Measurements from ENCODE around the gene LIMCH1. TPM values are rescaled to one million over a fixed set of nuclear protein-coding genes. Genes with fewer than 3 reads are reported as not detected.

LIMCH1 gene
- total RNA-seq, 1 donor from 2014 or later, result 257 TPM

DNA sequence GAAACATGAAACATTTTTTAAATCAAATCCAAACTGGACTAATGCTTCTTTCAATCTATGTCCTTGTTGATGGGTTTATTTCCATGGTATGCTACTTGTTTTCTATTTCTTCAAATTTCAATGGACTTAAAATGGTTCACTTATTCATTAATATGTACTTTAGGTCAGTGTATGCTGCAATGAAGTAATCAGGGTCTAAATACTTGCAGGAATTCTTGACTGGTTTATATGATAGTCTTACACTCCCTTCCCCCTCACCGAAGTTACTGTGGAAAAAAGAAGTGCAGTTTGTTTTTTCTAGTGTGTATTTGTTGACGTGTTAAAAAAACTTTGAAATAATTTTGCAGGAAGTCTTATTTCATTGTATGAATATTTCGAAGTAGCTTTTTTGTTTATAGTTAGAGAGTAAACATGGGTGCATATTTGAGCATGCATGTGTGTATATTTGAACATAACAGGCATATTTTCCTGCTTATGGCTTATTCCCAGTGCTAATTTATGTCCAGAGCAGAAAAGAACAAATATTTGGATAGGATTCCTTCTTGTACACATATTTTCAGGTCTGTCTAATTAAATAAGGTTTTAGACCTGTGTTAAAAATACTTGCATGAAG is 65.0 kb downstream of the LIMCH1 start:
- peaks cover 15% of the 10 kb centered on the region for H3K36me3 Mint-ChIP-seq (ENCODE audit: low read depth, unreplicated experiment)
- H3K27ac Mint-ChIP-seq (ENCODE audit: unreplicated experiment), result no peak overlapping the region
- TF ChIP-seq, protein P1, sequence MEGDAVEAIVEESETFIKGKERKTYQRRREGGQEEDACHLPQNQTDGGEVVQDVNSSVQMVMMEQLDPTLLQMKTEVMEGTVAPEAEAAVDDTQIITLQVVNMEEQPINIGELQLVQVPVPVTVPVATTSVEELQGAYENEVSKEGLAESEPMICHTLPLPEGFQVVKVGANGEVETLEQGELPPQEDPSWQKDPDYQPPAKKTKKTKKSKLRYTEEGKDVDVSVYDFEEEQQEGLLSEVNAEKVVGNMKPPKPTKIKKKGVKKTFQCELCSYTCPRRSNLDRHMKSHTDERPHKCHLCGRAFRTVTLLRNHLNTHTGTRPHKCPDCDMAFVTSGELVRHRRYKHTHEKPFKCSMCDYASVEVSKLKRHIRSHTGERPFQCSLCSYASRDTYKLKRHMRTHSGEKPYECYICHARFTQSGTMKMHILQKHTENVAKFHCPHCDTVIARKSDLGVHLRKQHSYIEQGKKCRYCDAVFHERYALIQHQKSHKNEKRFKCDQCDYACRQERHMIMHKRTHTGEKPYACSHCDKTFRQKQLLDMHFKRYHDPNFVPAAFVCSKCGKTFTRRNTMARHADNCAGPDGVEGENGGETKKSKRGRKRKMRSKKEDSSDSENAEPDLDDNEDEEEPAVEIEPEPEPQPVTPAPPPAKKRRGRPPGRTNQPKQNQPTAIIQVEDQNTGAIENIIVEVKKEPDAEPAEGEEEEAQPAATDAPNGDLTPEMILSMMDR (IDR thresholded peaks at IDR 0.05; ENCODE audit: unreplicated experiment), result no peak
- no peak for DNase-seq (ENCODE audit: low spot score)
- H3K27me3 Mint-ChIP-seq (ENCODE audit: unreplicated experiment), result no peaks in the 10 kb centered on the region
- no peaks in the 10 kb centered on the region for H3K9me3 Mint-ChIP-seq (ENCODE audit: unreplicated experiment)
- no peak overlapping the region for H3K4me3 Mint-ChIP-seq (ENCODE audit: unreplicated experiment)
- H3K4me1 Mint-ChIP-seq (ENCODE audit: unreplicated experiment), result peaks cover 32% of the 10 kb centered on the region

DNA sequence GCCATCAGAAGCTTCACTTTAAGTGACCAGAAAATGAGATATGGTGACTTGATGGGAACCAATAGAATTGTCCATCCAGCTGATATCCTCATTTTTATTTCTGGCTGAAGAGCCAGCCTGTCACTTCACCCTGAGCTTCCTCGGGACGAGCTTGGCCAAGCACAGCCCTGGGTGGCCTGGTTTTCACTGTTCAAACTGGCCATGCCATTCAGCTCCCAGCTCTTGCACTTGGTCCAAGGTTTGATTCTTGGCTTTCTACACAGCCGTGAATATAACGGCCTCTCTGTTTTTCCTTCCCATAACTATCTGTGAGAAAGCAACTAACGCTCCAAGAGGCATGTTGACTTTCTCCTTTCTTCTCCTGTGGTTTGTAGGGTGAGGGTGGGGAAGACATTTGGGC is 71.9 kb downstream of the LIMCH1 start:
- DNase-seq (ENCODE audit: low spot score), result no peak
- Mint-ChIP-seq H3K4me1 (ENCODE audit: unreplicated experiment) (peaks cover 29% of the 10 kb centered on the region), H3K27me3 (ENCODE audit: unreplicated experiment) (peaks cover 8% of the 10 kb centered on the region), H3K36me3 (ENCODE audit: low read depth, unreplicated experiment) (peaks cover 42% of the 10 kb centered on the region), H3K9me3 (ENCODE audit: unreplicated experiment) (no peaks in the 10 kb centered on the region), H3K4me3 (ENCODE audit: unreplicated experiment) (no peak overlapping the region), H3K27ac (ENCODE audit: unreplicated experiment) (no peak overlapping the region)
- TF ChIP-seq, protein P1 (IDR thresholded peaks at IDR 0.05; ENCODE audit: unreplicated experiment), result no peak

GRCh38 chr4:41610474-41610873 is 72.5 kb downstream of the LIMCH1 start:
- TF ChIP-seq, protein P1 (IDR thresholded peaks at IDR 0.05; ENCODE audit: unreplicated experiment), result no peak
- no peak for DNase-seq (ENCODE audit: low spot score)
- Mint-ChIP-seq H3K4me3 (ENCODE audit: unreplicated experiment) (no peak overlapping the region), H3K4me1 (ENCODE audit: unreplicated experiment) (peaks cover 27% of the 10 kb centered on the region), H3K9me3 (ENCODE audit: unreplicated experiment) (no peaks in the 10 kb centered on the region), H3K27me3 (ENCODE audit: unreplicated experiment) (peaks cover 8% of the 10 kb centered on the region), H3K36me3 (ENCODE audit: low read depth, unreplicated experiment) (peaks cover 42% of the 10 kb centered on the region), H3K27ac (ENCODE audit: unreplicated experiment) (no peak overlapping the region)

DNA sequence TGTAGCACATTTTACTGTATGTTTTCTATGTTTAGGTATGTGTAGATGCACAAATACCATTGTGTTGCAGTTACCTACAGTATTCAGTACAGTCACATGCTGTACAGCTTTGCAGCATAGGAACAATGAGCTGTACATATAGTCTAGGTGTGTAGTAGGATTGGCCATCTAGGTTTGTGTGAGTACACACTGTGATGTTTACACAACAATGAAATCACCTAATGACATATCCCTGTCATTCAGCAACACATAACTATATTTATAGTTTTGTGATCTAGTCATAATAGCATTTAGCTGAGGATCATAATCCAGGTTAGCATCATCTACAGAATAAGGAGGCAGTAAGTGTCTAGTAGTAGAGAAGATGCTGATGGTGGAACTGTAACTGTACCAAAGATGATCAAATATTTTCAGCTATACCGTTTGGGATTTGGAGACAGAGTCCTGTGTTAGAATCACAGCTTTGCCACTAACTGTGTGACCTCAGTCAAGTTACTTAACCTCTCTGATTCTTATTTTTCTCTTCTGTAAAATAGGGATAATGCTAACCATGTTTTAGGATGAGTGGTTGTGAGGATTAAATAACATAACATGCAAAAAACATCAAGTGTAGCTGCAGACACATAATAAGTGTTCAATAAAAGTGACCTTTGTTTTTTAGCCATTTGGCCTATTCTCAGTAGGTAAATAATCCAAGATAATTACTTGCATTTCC is 73.3 kb downstream of the LIMCH1 start:
- H3K4me3 Mint-ChIP-seq (ENCODE audit: unreplicated experiment), result no peak overlapping the region
- H3K27me3 Mint-ChIP-seq (ENCODE audit: unreplicated experiment), result peaks cover 8% of the 10 kb centered on the region
- no peak overlapping the region for H3K27ac Mint-ChIP-seq (ENCODE audit: unreplicated experiment)
- H3K9me3 Mint-ChIP-seq (ENCODE audit: unreplicated experiment), result no peaks in the 10 kb centered on the region
- no peak for DNase-seq (ENCODE audit: low spot score)
- peaks cover 24% of the 10 kb centered on the region for H3K4me1 Mint-ChIP-seq (ENCODE audit: unreplicated experiment)
- TF ChIP-seq, protein P1 (IDR thresholded peaks at IDR 0.05; ENCODE audit: unreplicated experiment), result no peak
- peaks cover 43% of the 10 kb centered on the region for H3K36me3 Mint-ChIP-seq (ENCODE audit: low read depth, unreplicated experiment)
